Gastroesophageal sphincter (tissue), 3 donors: Measurements from ENCODE around the gene SYT7.
"Not testable (repeated sequence)": the region's sequence is repeated elsewhere in the genome, so short reads cannot be mapped to it uniquely, and the experiment has no call there.

Experiments
- CTCF ChIP-seq, 4 experiments: fragments of 200-600 bp in 2 of 4; fragments of 450-650 bp in 2 of 4; sonication (generic) in 1 of 4; IDR thresholded peaks; one replicate each; pipeline ENCODE4 v1.5.1; 2017 to 2019; ENCODE audit warnings: antibody characterized with exemption in 4 of 4, mild to moderate bottlenecking in 2 of 4, moderate library complexity in 2 of 4
- EP300 ChIP-seq: sonication (generic); formaldehyde crosslinking; IDR thresholded peaks from one replicate; pipeline ENCODE4 v1.6.1; 2017; ENCODE audit warnings: antibody characterized with exemption, mild to moderate bottlenecking
- POLR2AphosphoS5 ChIP-seq: sonication (generic); formaldehyde crosslinking; IDR thresholded peaks from one replicate; pipeline ENCODE4 v1.6.1; 2017; ENCODE audit warnings: antibody characterized with exemption

- not testable (repeated sequence) for TF ChIP-seq CTCF (IDR thresholded peaks at IDR 0.05); EP300; POLR2AphosphoS5
These were observed 33.9 kb upstream of the SYT7 start for GRCh38 chr11:61614782-61615181.
